NCI-H2107 treated with DMSO at 0.1 percent for 48 hours (cell line): Measurements from ENCODE around the gene TENM4.
A peak's percentile ranks its signal among the peaks of the same experiment; 100 is the strongest.

Experiments used
- DNase-seq: peaks from one replicate; lab custom pipeline; 2025; ENCODE audit not compliant: unreplicated experiment; lab: John Stamatoyannopoulos, UW

The TENM4 gene

GRCh38 chr11:78731027-78731426 lies 709.8 kb downstream of the TENM4 start:
- no peak for DNase-seq

- no peak for DNase-seq
Observed at GRCh38 chr11:78730267-78730824, 710.5 kb downstream of the TENM4 start.

GRCh38 chr11:78727816-78728215 lies 713.0 kb downstream of the TENM4 start:
- no peak for DNase-seq

- DNase-seq = no peak
Observed at GRCh38 chr11:78725200-78725599, 715.6 kb downstream of the TENM4 start.

- no peak for DNase-seq
Observed at GRCh38 chr11:78722786-78723185, 718.0 kb downstream of the TENM4 start.

GRCh38 chr11:78720281-78720989 lies 720.4 kb downstream of the TENM4 start:
- no peak for DNase-seq

- no peak for DNase-seq
Observed at GRCh38 chr11:78717041-78717440, 723.8 kb downstream of the TENM4 start.

GRCh38 chr11:78715639-78716311 lies 725.1 kb downstream of the TENM4 start:
- peak; percentile 82 for DNase-seq

- peak; percentile 78 for DNase-seq
Observed at GRCh38 chr11:78714539-78714938, 726.3 kb downstream of the TENM4 start.

GRCh38 chr11:78711735-78712134 lies 729.1 kb downstream of the TENM4 start:
- DNase-seq = no peak

- no peak for DNase-seq
Observed at GRCh38 chr11:78710417-78710816, 730.4 kb downstream of the TENM4 start.

GRCh38 chr11:78708388-78708787 lies 732.4 kb downstream of the TENM4 start:
- DNase-seq = no peak

GRCh38 chr11:78706551-78706950 lies 734.3 kb downstream of the TENM4 start:
- no peak for DNase-seq

GRCh38 chr11:78704811-78705210 lies 736.0 kb downstream of the TENM4 start:
- DNase-seq = no peak

- no peak for DNase-seq
Observed at GRCh38 chr11:78699609-78700135, 741.2 kb downstream of the TENM4 start.

GRCh38 chr11:78698612-78699011 lies 742.2 kb downstream of the TENM4 start:
- no peak for DNase-seq

- DNase-seq = no peak
Observed at GRCh38 chr11:78696177-78696576, 744.7 kb downstream of the TENM4 start.

- DNase-seq = no peak
Observed at GRCh38 chr11:78694152-78694551, 746.7 kb downstream of the TENM4 start.

- no peak for DNase-seq
Observed at GRCh38 chr11:78691215-78691614, 749.6 kb downstream of the TENM4 start.

- no peak for DNase-seq
Observed at GRCh38 chr11:78690352-78690987, 750.4 kb downstream of the TENM4 start.

GRCh38 chr11:78689585-78690153 lies 751.2 kb downstream of the TENM4 start:
- DNase-seq = no peak
